Smooth muscle cell (in vitro differentiated cells): ENCODE results near the gene NR3C2. TPM values are rescaled to one million over a fixed set of nuclear protein-coding genes. Genes with fewer than 3 reads are reported as not detected.

Experiments used
- DNase-seq: peaks from one replicate; lab custom pipeline; 2025; ENCODE audit not compliant: unreplicated experiment; lab: John Stamatoyannopoulos, UW
- H2AFZ ChIP-seq: fragments of 200-600 bp; sonication (generic); 2 replicates; pipeline ENCODE4 v1.6.0; 2016; ENCODE audit warnings: antibody characterized with exemption, low read depth, mild to moderate bottlenecking
- H3F3A ChIP-seq: fragments of 200-600 bp; sonication (generic); 2 replicates; pipeline ENCODE4 v1.6.0; 2017; ENCODE audit warnings: antibody characterized with exemption, low read depth
- H3K27ac ChIP-seq: fragments of 200-600 bp; sonication (generic); 2 replicates; pipeline ENCODE4 v1.5.1; 2016; ENCODE audit warnings: low read depth, mild to moderate bottlenecking
- H3K27me3 ChIP-seq: fragments of 200-600 bp; sonication (generic); 2 replicates; pipeline ENCODE4 v1.6.1; 2016; ENCODE audit warnings: low read depth, mild to moderate bottlenecking
- H3K36me3 ChIP-seq: fragments of 200-600 bp; sonication (generic); 2 replicates; pipeline ENCODE4 v1.5.1; 2016; ENCODE audit warnings: low read depth
- H3K4me1 ChIP-seq: fragments of 200-600 bp; sonication (generic); 2 replicates; pipeline ENCODE4 v1.5.1; 2016; ENCODE audit warnings: low read depth
- H3K4me2 ChIP-seq: fragments of 200-600 bp; sonication (generic); 2 replicates; pipeline ENCODE4 v1.6.0; 2016; ENCODE audit warnings: mild to moderate bottlenecking
- H3K4me3 ChIP-seq: fragments of 200-600 bp; sonication (generic); 2 replicates; pipeline ENCODE4 v1.5.1; 2016; ENCODE audit warnings: mild to moderate bottlenecking
- H3K79me2 ChIP-seq: fragments of 200-600 bp; sonication (generic); 2 replicates; pipeline ENCODE4 v1.6.0; 2016; ENCODE audit warnings: low read depth, mild to moderate bottlenecking
- H3K9ac ChIP-seq: fragments of 200-600 bp; sonication (generic); 2 replicates; pipeline ENCODE4 v1.6.0; 2016; ENCODE audit warnings: low read depth
- H3K9me3 ChIP-seq: fragments of 200-600 bp; sonication (generic); replicated peaks from 2 replicates; pipeline ENCODE4 v1.5.1; 2016; ENCODE audit warnings: low read depth
- H4K20me1 ChIP-seq: fragments of 200-600 bp; sonication (generic); 2 replicates; pipeline ENCODE4 v1.6.0; 2016; ENCODE audit warnings: low read depth
- WGBS: methylation state at CpG from one replicate; pipeline ENCODE4 v1.1.7; 2016; ENCODE audit warnings: low lambda C conversion rate; 5-methylcytosine and 5-hydroxymethylcytosine counted together
- polyA plus RNA-seq: library from polyadenylated mRNA; unstranded; fragments of >200 nt; fragmentation: Nextera tagmentation; extraction: Ambion mirVana; gene quantifications from 2 replicates; pipeline ENCODE4 v1.2.1, GENCODE V29; 2016
- total RNA-seq: library from RNA; depleted of rRNA; stranded (reverse); fragments of >200 nt; gene quantifications from 2 replicates; pipeline ENCODE4 v1.2.3, GENCODE V29; 2014
- TF ChIP-seq, protein P1 (sequence below): fragments of 200-600 bp; sonication (generic); IDR thresholded peaks from 2 replicates; pipeline ENCODE4 v1.5.1; 2017; ENCODE audit warnings: borderline replicate concordance, mild to moderate bottlenecking, antibody characterized with exemption; ENCODE audit not compliant: insufficient read depth, poor library complexity, severe bottlenecking

Gene NR3C2
- total and polyA plus RNA-seq, 2 experiments from 2014 or later, result 0.09 TPM; not detected in 1

- Histone ChIP-seq H3K4me1 (no peaks in the 10 kb centered on the region), H4K20me1 (no peaks in the 10 kb centered on the region), H3K79me2 (no peaks in the 10 kb centered on the region), H3K27ac (no peak overlapping the region), H3F3A (no peaks in the 10 kb centered on the region), H2AFZ (no peak overlapping the region), H3K36me3 (no peaks in the 10 kb centered on the region), H3K27me3 (no peaks in the 10 kb centered on the region), H3K4me2 (no peak overlapping the region), H3K4me3 (no peak overlapping the region), H3K9me3 (no peaks in the 10 kb centered on the region), H3K9ac (no peak overlapping the region)
- 74% methylated on average over 4 of the region's 4 CpGs for WGBS
- TF ChIP-seq, protein P1, sequence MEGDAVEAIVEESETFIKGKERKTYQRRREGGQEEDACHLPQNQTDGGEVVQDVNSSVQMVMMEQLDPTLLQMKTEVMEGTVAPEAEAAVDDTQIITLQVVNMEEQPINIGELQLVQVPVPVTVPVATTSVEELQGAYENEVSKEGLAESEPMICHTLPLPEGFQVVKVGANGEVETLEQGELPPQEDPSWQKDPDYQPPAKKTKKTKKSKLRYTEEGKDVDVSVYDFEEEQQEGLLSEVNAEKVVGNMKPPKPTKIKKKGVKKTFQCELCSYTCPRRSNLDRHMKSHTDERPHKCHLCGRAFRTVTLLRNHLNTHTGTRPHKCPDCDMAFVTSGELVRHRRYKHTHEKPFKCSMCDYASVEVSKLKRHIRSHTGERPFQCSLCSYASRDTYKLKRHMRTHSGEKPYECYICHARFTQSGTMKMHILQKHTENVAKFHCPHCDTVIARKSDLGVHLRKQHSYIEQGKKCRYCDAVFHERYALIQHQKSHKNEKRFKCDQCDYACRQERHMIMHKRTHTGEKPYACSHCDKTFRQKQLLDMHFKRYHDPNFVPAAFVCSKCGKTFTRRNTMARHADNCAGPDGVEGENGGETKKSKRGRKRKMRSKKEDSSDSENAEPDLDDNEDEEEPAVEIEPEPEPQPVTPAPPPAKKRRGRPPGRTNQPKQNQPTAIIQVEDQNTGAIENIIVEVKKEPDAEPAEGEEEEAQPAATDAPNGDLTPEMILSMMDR, result no peak
- no peak for DNase-seq
These were observed 393.6 kb downstream of the NR3C2 start for GRCh38 chr4:148048598-148048997.

DNA sequence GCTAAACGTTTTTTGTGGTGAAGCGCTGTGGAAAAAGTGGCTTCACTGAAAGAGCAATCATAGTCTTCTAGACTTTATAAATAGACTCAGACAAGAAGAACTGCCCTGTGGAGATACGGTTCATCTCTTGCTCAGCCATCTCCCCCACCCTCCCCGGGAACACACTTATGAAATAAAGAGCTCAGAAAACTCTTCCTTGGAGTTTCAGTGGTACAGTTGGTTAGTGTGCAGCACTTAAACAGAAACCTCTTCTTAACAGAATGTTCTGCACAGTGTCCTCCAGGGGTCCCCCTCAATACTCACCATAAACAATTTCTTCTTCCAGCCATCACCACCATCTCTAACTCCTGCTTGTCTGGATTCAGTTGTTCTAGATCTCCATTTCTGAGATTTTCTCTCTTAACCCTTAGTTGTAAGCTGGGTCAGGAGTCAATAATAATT, 397.3 kb downstream of the NR3C2 start:
- Histone ChIP-seq H3K27ac (no peak overlapping the region), H3K4me3 (no peak overlapping the region), H3F3A (no peaks in the 10 kb centered on the region), H3K4me1 (no peaks in the 10 kb centered on the region), H3K9ac (no peak overlapping the region), H3K27me3 (no peaks in the 10 kb centered on the region), H3K9me3 (no peaks in the 10 kb centered on the region), H4K20me1 (no peaks in the 10 kb centered on the region), H3K36me3 (no peaks in the 10 kb centered on the region), H3K4me2 (no peak overlapping the region), H3K79me2 (no peaks in the 10 kb centered on the region), H2AFZ (no peak overlapping the region)
- 82% methylated on average over 4 of the region's 4 CpGs for WGBS
- DNase-seq, result no peak
- TF ChIP-seq, protein P1, result no peak

- H3K9ac ChIP-seq, result no peak overlapping the region
- TF ChIP-seq, protein P1, result no peak
- no peak for DNase-seq
- no peak overlapping the region for H2AFZ ChIP-seq
- H3K4me2 ChIP-seq, result no peak overlapping the region
- WGBS, result 92% methylated on average over 9 of the region's 9 CpGs
- no peaks in the 10 kb centered on the region for H3F3A ChIP-seq
- H3K27me3 ChIP-seq, result no peaks in the 10 kb centered on the region
- H4K20me1 ChIP-seq, result no peaks in the 10 kb centered on the region
- no peaks in the 10 kb centered on the region for H3K4me1 ChIP-seq
- no peaks in the 10 kb centered on the region for H3K79me2 ChIP-seq
- H3K36me3 ChIP-seq, result no peaks in the 10 kb centered on the region
- H3K27ac ChIP-seq, result no peak overlapping the region
- no peak overlapping the region for H3K4me3 ChIP-seq
- no peaks in the 10 kb centered on the region for H3K9me3 ChIP-seq
These were observed 397.9 kb downstream of the NR3C2 start for GRCh38 chr4:148044089-148044911.
